GM12872 (cell line): ENCODE measurements around the gene SLC19A1.

Experiments used
- TF ChIP-seq, protein P1 (sequence below): IDR thresholded peaks from 3 replicates; pipeline ENCODE4 v1.5.1; 2011; ENCODE audit warnings: low read depth, mild to moderate bottlenecking, low read length, moderate library complexity; ENCODE audit not compliant: insufficient read depth

The SLC19A1 gene

DNA sequence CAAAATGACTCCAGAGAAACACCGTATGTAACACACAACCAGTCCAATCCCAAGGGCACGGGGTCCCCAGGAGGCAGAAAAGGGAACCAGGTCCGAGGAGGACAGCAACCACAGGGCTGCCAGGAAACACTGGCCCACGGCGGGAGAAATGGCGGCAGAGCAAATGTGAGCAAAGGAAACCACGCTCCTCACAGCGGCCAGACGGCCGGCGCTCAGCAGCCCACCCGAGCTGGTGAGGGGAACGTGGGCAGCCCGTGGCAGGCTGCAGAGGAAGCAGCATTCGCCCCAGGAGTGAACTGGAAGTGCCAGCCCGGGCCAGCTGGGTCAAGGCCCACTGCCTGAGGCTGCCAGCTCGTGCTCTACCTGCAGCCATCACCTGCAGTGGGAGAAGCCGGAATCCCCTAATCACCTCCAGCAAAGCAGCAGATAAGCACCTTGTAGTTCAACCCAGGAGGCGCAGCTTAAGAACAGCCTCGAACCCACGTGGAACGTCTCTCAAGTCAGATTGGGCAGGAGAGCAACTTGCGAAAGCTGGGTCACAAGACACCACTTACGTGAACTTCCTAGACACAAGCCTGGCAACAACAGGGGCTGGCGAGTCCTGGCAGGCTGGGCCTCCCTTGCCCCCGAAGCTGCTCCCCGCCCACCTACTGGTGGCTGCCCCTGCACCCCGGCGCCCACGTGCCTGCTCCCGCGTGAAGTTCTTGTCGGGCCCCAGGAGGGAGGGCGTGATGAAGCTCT lies 6.7 kb downstream of the SLC19A1 start:
- TF ChIP-seq, protein P1, sequence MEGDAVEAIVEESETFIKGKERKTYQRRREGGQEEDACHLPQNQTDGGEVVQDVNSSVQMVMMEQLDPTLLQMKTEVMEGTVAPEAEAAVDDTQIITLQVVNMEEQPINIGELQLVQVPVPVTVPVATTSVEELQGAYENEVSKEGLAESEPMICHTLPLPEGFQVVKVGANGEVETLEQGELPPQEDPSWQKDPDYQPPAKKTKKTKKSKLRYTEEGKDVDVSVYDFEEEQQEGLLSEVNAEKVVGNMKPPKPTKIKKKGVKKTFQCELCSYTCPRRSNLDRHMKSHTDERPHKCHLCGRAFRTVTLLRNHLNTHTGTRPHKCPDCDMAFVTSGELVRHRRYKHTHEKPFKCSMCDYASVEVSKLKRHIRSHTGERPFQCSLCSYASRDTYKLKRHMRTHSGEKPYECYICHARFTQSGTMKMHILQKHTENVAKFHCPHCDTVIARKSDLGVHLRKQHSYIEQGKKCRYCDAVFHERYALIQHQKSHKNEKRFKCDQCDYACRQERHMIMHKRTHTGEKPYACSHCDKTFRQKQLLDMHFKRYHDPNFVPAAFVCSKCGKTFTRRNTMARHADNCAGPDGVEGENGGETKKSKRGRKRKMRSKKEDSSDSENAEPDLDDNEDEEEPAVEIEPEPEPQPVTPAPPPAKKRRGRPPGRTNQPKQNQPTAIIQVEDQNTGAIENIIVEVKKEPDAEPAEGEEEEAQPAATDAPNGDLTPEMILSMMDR: no peak

DNA sequence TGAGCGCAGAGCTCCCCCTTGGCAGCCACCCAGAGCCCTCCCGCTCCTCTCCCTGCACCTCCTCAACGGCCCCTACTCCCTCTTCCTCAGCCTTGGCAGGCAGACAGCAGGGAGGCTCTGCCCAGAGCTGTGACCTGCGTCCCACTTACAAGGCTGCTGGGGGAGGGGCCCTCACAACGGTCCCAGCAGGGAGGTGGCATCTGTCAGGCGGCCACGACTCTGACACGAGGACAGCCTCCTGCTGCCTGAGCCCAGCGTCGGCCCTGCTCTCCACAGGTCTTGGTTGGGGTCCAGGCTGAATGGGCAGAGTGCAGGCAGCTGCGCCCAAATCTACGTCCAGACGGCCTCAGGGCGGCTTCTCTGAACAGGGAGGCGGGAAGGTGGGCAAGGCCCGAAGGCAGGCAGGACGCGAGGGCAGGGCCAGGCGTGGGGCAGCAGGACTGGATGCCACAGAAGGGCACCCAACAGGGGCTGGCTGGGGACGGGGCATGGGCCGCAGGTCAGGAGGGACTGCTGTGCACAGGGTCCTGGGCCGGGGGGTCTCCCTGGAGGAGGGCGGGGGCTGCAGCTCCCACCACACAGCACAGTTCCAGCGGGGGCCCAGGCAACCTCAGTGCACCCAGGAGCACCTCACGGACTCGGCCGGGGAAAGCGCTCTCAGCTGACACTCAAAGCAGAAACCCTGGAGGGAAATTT lies 7.5 kb downstream of the SLC19A1 start:
- TF ChIP-seq, protein P1: no peak

DNA sequence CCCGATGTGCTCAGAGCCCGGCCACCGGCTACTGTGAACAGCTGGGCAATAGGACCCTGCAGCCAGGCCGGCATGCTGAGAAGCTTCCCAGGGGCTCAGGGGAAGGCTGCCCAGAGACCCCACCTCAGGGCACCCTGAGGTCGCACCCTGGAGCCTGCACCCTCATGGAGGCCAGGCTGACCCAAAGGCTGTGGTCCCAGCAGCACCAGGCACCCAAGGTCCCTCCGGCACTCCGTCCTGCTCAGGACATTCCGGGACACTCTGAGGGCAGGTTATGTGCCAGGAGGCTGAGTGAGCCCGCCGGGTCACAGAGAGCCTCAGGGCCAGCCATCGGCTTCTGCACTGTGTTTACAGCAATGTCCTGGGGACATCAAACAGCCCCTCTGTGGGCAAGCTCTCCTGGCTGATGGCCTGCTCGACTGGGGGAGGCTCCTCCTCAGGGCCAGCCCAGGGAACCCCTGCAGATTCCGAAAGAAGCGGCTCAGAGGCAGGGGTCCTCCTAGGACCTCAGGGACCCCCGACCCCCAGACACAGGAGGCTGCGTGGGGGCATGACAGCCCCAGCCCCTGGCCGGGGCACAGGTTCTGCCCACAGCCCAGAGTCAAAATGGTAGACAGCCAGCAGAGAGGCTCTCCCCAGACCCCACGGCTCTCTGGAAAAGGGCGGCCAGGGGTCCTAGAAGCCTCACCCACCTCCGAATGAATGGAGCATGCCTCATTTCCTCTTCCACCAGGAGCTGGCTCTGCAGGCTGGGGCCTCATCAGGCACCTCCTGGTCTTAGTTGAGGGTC lies 8.2 kb downstream of the SLC19A1 start:
- TF ChIP-seq, protein P1: no peak

DNA sequence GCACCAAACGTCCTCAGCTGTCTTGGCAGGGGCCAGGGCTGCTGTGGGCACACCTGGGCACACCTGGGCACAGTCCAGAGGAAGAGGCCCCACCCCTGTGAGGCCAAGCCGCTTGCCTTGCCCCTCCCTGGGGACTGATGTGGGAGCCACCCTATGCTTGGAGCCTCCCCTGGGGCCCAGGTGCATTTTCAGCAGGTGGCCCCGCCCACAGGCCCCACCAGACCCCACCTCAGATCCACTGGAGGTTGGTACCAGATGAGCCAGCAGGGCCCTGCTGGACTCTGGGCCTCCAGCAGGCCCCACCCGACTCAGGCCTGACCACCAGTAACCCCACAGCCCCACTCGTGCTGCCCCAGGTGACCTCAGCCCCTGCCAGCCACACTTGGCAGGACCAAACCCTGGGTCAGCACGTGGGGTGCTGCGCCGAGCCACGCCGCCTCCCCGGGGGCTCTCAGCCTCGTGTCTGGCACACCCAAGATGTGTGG lies 8.8 kb downstream of the SLC19A1 start:
- TF ChIP-seq, protein P1: no peak

DNA sequence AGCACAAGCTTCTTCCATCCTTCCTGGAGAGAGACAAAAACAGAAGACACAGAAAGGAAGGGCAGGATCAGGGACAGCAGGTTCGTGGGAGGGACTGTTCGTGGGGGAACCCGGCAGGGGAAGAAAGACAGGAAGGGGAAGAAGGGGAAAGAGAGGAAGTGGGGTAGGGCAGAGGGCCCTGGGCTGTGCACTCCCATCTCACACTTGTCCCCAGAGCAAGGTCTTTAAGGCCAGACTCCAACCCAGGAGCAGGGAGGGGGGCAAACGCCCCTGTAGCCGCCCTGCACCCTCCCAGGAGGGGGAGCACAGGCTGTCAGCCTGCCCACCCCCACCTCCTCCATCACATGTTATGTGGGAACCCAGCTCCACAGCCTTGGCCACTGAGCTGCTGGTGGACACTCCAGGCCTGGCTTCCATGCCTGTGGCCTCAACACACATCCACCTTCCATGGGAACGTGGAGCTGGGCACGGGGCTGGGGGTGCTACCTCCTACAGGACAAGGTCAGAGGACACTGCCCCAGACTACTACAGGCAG lies 9.3 kb downstream of the SLC19A1 start:
- TF ChIP-seq, protein P1: no peak

DNA sequence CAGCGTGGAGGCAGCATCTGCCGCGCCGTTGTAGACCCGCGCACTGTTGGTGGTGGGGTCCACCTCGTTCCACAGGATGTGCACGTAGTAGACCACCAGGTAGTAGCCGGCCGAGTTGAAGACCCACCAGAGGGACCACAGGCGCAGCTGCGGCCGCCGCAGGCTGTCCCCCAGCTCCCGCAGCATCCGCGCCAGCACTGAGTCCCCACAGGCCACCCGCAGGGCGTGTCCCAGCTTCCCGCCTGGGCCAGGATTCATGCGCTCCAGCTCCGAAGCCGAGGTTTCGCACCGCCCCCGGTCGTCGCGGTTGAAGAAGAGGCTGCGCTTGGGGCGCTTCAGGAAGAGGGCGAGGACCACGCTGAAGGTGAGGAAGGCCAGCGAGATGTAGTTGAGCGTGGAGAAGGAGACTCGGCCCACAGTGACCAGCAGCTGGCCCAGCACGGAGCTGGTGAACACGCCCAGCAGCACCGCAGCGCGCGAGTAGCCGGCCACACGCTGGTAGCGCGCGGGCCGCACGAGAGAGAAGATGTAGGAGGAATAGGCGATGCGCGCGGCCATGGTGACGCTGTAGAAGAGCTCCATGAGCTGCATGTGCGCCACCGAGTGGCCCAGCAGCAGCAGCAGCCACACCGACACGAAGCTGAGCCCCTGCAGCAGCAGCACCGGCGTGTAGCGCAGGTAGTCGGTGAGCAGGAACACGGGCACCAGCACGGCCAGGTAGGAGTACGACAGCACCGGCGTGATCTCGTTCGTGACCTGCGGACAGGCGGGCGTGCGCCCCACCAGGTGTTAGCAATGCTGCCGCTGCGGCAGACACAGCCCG lies 10.6 kb downstream of the SLC19A1 start:
- TF ChIP-seq, protein P1: no peak
